LNCAP (cell line): ENCODE results near the gene SAMD14.

Experiments
- TF ChIP-seq, protein P1 (sequence below): fragments of 450-650 bp; IDR thresholded peaks from 2 replicates; pipeline ENCODE4 v1.5.1; 2017; ENCODE audit warnings: mild to moderate bottlenecking

The SAMD14 gene

DNA sequence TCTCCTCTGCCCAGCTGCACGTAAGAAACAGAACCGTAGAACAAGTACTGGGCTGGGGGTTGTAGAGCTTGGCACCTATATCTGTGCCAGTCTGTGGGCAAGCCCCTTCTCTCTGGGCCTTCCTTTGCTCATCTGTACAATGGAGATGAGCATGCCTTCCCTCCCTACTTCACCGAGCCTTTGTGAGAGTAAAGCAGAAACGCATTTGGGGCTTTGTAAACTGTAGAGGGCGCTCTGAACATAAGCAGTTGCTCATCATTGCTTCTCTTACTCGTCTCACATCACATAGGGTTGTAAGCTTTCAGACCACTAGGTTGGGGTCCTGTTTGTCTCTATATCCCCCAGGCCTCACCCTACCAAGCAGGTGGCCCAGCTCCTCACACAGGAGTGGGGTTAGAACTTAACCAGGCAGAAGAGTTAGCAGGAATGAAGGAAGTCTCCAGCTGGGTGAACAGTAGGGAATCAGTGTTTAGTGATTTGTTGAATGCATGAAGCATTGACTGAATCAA lies 15.1 kb downstream of the SAMD14 start:
- TF ChIP-seq, protein P1, sequence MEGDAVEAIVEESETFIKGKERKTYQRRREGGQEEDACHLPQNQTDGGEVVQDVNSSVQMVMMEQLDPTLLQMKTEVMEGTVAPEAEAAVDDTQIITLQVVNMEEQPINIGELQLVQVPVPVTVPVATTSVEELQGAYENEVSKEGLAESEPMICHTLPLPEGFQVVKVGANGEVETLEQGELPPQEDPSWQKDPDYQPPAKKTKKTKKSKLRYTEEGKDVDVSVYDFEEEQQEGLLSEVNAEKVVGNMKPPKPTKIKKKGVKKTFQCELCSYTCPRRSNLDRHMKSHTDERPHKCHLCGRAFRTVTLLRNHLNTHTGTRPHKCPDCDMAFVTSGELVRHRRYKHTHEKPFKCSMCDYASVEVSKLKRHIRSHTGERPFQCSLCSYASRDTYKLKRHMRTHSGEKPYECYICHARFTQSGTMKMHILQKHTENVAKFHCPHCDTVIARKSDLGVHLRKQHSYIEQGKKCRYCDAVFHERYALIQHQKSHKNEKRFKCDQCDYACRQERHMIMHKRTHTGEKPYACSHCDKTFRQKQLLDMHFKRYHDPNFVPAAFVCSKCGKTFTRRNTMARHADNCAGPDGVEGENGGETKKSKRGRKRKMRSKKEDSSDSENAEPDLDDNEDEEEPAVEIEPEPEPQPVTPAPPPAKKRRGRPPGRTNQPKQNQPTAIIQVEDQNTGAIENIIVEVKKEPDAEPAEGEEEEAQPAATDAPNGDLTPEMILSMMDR: peak; percentile 53; the same call in 1 of the 2 replicates

DNA sequence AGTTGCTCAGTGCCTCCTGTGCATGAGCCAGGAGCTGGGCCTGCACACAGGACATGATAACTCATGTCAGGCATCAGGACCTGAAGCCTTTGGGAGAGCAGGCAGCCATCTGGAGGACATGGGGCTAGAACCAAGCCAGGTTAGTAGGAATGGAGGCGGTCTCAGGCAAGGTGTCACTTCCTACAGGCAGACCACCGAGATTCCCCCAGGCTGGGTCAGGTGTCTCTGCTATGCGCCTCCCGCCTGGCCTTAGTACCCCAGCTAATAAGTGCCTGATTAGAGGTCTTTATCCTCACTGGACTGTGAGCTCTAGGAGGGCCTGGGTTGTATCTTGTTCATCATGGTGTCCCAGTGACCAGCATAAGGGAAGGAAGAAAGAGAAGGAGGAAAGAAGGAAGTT lies 15.6 kb downstream of the SAMD14 start:
- TF ChIP-seq, protein P1: no peak

- TF ChIP-seq, protein P1: no peak
These were observed 16.2 kb downstream of the SAMD14 start for GRCh38 chr17:50113624-50114320.

DNA sequence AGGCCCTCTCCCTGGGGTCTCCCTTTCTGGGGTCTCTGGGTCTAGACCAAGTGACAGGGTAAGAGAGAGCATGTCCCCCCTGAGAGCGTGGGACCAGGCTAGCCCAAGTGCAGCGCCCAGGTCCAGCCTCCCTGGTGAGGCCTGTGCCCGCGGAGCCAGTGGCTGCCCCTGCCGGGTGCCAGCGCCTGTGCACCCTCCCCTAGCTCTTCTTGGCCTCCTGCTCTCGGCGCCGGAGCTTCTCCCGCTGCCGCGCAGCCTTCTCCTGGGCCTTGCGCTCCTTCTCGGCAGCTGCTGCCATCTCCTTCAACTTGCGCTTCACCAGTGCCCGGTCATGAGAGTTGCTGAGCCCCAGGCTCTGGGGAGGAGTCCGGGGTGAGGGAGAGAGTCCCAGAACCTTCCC lies 17.3 kb downstream of the SAMD14 start:
- TF ChIP-seq, protein P1: no peak

DNA sequence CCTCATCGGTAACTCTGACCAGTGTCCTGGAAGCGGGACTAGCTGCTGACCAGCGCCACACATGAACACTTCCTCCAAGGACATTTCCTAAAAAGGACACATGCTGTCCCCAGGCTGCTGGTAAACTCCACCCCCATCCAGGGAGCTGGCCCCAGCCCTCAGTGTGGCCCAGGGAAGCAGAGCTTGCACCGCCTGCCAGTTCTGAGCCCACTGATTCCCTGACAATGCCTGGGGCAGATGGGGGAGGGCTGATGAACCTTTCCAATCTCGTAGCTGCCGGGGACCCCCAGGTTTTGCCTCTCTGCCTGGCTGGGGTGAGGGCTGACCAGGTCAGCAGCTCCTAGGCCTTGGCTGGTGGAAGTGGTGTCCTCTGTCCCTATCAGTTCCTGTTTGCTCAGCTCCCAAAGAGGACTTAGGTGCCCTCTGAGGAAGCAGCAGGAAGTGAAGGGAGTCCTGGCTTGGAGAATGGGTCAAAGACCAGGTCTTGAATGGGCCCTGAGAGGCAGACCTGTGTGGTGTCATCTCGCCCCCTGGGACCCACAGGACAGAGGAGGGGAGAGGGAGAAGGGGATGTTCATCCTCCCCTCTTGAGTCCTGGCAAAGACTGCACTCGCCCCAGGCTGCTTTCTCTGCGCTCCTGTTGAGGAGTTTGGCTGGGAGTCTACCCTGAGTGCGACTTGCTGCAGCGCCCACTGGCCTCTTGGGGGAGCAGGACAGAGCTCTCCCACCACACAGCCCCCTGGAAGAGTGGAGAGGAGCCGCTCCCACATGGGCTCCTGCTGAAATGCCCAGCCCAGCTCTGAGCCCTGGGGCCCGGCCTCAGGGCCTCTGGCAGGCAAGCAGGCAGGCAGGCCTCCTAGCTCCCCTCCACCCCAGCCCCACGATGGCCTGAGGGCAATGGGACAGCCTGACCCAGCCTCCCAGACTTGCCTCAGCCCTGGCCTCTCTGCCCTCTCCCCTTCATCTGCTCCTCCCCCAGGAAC lies 18.0 kb downstream of the SAMD14 start:
- TF ChIP-seq, protein P1: no peak

GRCh38 chr17:50110591-50111349 lies 19.2 kb downstream of the SAMD14 start:
- TF ChIP-seq, protein P1: no peak

- TF ChIP-seq, protein P1: no peak
These were observed 20.2 kb downstream of the SAMD14 start for GRCh38 chr17:50109785-50110184.
